Left ventricle myocardium inferior (tissue), 1 donor: Measurements from ENCODE around the gene ECSIT. TPM values are rescaled to one million over a fixed set of nuclear protein-coding genes. Genes with fewer than 3 reads are reported as not detected.

Experiments used
- DNase-seq: peaks from one replicate; pipeline ENCODE4 v3.0.0-alpha.2; 2020
- H3K27ac ChIP-seq: fragments of 200-600 bp; replicated peaks from 2 replicates; pipeline ENCODE4 v1.8.0; 2021
- H3K27me3 ChIP-seq: fragments of 200-600 bp; 2 replicates; pipeline ENCODE4 v1.8.0; 2021; ENCODE audit warnings: low read depth
- H3K36me3 ChIP-seq: fragments of 200-600 bp; 2 replicates; pipeline ENCODE4 v1.8.0; 2021
- H3K4me1 ChIP-seq: fragments of 200-600 bp; 2 replicates; pipeline ENCODE4 v1.8.0; 2021
- H3K4me3 ChIP-seq: fragments of 200-600 bp; 2 replicates; pipeline ENCODE4 v1.8.0; 2021; ENCODE audit warnings: mild to moderate bottlenecking, moderate library complexity
- H3K9me3 ChIP-seq: fragments of 200-600 bp; replicated peaks from 2 replicates; pipeline ENCODE4 v1.8.0; 2021
- CTCF ChIP-seq: fragments of 200-600 bp; IDR thresholded peaks from 2 replicates; pipeline ENCODE4 v1.8.0; 2021; ENCODE audit warnings: antibody characterized with exemption, mild to moderate bottlenecking, borderline replicate concordance
- intact Hi-C: fragments of 100-400 bp; cut with micrococcal nuclease; formaldehyde crosslinking; loops from one replicate; pipeline ENCODE4 v1.11.0; 2022
- total RNA-seq: library from RNA; stranded (reverse); fragmentation: NEBNext Ultra II Directional; extraction: Animal tissue kit (Norgen Biotek cat#: 25700); gene quantifications from one replicate; pipeline ENCODE4 v1.2.1, GENCODE V29; 2021
- donor health status: DM: no; HTN: yes; CAD: no; lungs with severe emphysema.

The ECSIT gene
- total RNA-seq, 1 donor from 2014 or later, result 167 TPM

- intact Hi-C loops, result no loop called here
- peak overlapping the region; percentile 83 for H3K4me3 ChIP-seq
- H3K27me3 ChIP-seq, result no peaks in the 10 kb centered on the region
- H3K9me3 ChIP-seq, result no peaks in the 10 kb centered on the region
- peak overlapping the region; percentile 96 for H3K27ac ChIP-seq
- no peak for DNase-seq
- peaks cover 17% of the 10 kb centered on the region for H3K4me1 ChIP-seq
- no peak for TF ChIP-seq CTCF
- H3K36me3 ChIP-seq, result no peaks in the 10 kb centered on the region
Observed at GRCh38 chr19:11504502-11505031, 24.4 kb downstream of the ECSIT start.

DNA sequence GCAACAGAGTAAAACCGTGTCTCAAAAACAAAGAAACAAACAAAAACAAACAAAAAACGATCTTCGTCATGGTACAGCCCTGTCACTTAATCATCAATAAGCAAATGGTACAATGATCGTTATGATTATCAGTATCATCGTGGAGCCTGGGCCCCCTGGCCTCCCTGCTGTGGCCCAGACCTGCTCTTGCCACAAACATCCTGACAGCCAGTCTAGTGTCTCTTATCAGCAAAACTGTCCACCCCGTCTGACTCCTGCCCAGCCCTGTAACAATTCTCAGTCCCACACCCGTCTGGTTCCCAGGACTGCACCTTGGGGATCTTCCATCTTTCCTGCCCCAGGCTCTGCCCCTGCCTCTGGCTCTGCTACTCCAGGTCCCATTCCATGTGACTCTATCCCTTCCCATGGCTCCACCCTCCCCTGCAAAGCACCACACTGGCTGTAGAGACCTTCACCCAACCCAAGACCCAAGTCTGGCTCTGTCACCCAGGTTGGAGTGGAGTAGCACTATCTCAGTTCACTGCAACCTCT lies 29.0 kb downstream of the ECSIT start:
- H3K27me3 ChIP-seq, result no peaks in the 10 kb centered on the region
- TF ChIP-seq CTCF, result no peak
- H3K4me1 ChIP-seq, result peaks cover 6% of the 10 kb centered on the region
- DNase-seq, result no peak
- H3K27ac ChIP-seq, result no peak overlapping the region
- intact Hi-C loops, result no loop called here
- no peaks in the 10 kb centered on the region for H3K9me3 ChIP-seq
- H3K4me3 ChIP-seq, result no peak overlapping the region
- H3K36me3 ChIP-seq, result peaks cover 23% of the 10 kb centered on the region

DNA sequence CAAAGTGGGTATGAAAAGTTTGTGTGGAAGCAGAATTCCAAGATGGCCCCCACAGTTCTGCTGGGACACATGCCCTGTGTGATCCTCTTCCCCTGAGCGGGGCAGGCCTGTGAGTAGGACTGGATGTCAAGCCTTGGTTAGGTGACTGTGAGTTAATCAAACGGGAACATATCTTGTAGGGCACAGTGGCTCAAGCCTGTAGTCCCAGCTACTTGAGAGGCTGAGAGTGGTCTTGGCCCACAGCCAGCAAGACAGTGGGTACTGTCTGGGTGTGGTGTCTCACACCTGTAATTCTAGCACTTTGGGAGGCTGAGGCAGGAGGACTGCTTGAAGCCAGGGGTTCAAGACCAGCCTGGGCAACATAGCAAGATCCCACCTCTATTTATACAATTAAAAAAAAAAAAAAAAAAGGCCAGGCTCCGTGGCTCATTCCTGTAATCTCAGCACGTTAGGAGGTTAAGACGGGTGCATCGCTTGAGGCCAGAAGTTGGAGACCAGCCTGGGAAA lies 29.7 kb downstream of the ECSIT start:
- no peak for TF ChIP-seq CTCF
- no peaks in the 10 kb centered on the region for H3K27me3 ChIP-seq
- H3K4me3 ChIP-seq, result no peak overlapping the region
- no peaks in the 10 kb centered on the region for H3K9me3 ChIP-seq
- no peak overlapping the region for H3K27ac ChIP-seq
- intact Hi-C loops, result no loop called here
- peaks cover 29% of the 10 kb centered on the region for H3K36me3 ChIP-seq
- no peak for DNase-seq
- no peaks in the 10 kb centered on the region for H3K4me1 ChIP-seq

- peak; percentile 68 for TF ChIP-seq CTCF
- Histone ChIP-seq H3K36me3 (peaks cover 52% of the 10 kb centered on the region), H3K9me3 (no peaks in the 10 kb centered on the region), H3K27ac (no peak overlapping the region), H3K4me1 (no peaks in the 10 kb centered on the region), H3K4me3 (no peak overlapping the region), H3K27me3 (no peaks in the 10 kb centered on the region)
- peak; percentile 64 for DNase-seq
- intact Hi-C loops, result no loop called here
Observed at GRCh38 chr19:11496391-11497163, 32.4 kb downstream of the ECSIT start.

DNA sequence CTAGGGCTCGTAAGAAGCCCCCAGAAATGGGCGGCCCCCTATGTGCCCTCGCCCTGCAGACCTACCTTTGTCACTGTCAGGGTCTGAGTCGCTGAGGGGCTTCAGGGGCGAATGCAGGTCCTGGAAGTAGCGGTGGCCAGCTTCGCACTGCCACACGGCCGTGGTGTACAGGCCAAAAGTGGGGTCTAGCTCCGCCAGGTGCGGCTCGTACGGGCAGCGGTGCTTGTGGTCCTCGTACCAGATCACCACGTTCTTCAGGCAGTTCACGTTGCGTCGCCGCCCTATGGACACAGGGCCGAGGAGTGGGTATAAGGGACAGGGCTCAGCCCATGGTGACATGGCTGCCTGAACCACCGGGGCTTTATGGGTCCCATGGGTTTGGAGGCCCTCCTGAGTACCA lies 33.0 kb downstream of the ECSIT start:
- no peaks in the 10 kb centered on the region for H3K4me1 ChIP-seq
- TF ChIP-seq CTCF, result no peak
- no peak overlapping the region for H3K4me3 ChIP-seq
- peaks cover 57% of the 10 kb centered on the region for H3K36me3 ChIP-seq
- no peaks in the 10 kb centered on the region for H3K9me3 ChIP-seq
- no peak for DNase-seq
- no peak overlapping the region for H3K27ac ChIP-seq
- no peaks in the 10 kb centered on the region for H3K27me3 ChIP-seq
- intact Hi-C loops, result no loop called here
